ENCODE results near the gene RMND5A.

Gene RMND5A

GRCh38 chr2:86818957-86819356 lies 98.9 kb downstream of the RMND5A start:
- Histone ChIP-seq H3K27me3 (ENCODE audit: insufficient read depth, low read length) (no peaks in the 10 kb centered on the region), H2BK12ac (ENCODE audit: low read length) (no peak overlapping the region), H3K4ac (ENCODE audit: low read depth, low read length) (no peak overlapping the region), H4K8ac (ENCODE audit: low read depth, low read length) (no peak overlapping the region), H3K4me3 (ENCODE audit: low read depth, low read length) (no peak overlapping the region), H2BK5ac (ENCODE audit: low read depth, low read length, poor library complexity) (no peak overlapping the region), H4K12ac (ENCODE audit: low read depth, low read length) (no peak overlapping the region), H3K14ac (ENCODE audit: low read length) (no peak overlapping the region), H3K79me1 (ENCODE audit: low read length) (no peaks in the 10 kb centered on the region), H3K23ac (ENCODE audit: low read length) (no peak overlapping the region), H2AK5ac (ENCODE audit: low read length) (no peak overlapping the region), H3K36me3 (ENCODE audit: control insufficient read depth in 1 of 2, insufficient read depth in 2 of 2, low read length in 2 of 2) (no peaks in the 10 kb centered on the region), H4K91ac (ENCODE audit: low read depth, low read length) (no peak overlapping the region), H3K9ac (ENCODE audit: low read length) (no peak overlapping the region), H3K79me2 (ENCODE audit: control insufficient read depth, insufficient read depth, low read length, poor library complexity) (no peaks in the 10 kb centered on the region), H3K9me3 (ENCODE audit: insufficient read depth, low read depth, low read length) (no peaks in the 10 kb centered on the region), H3K27ac (ENCODE audit: low read depth, low read length) (no peak overlapping the region), H2AFZ (ENCODE audit: insufficient read depth, low read length, poor library complexity) (no peak overlapping the region), H3K4me2 (ENCODE audit: low read length) (no peak overlapping the region), H3K18ac (ENCODE audit: low read length) (no peak overlapping the region), H3K4me1 (ENCODE audit: control insufficient read depth in 1 of 2, insufficient read depth in 2 of 2, low read length in 2 of 2) (no peaks in the 10 kb centered on the region), H2BK120ac (ENCODE audit: insufficient read depth, low read length, poor library complexity) (no peak overlapping the region)
- no CpG with 5 or more reads among the region's 2 CpGs for WGBS (ENCODE audit: extremely low coverage, insufficient coverage, insufficient read length)
- no peak for DNase-seq

GRCh38 chr2:86821306-86821705 lies 101.2 kb downstream of the RMND5A start:
- no peaks in the 10 kb centered on the region for H3K27me3 ChIP-seq (ENCODE audit: insufficient read depth, low read length)
- H3K79me2 ChIP-seq (ENCODE audit: control insufficient read depth, insufficient read depth, low read length, poor library complexity), result no peaks in the 10 kb centered on the region
- H3K4ac ChIP-seq (ENCODE audit: low read depth, low read length), result no peak overlapping the region
- no peak overlapping the region for H2AFZ ChIP-seq (ENCODE audit: insufficient read depth, low read length, poor library complexity)
- no peak overlapping the region for H2BK12ac ChIP-seq (ENCODE audit: low read length)
- H3K4me2 ChIP-seq (ENCODE audit: low read length), result no peak overlapping the region
- no peak overlapping the region for H4K12ac ChIP-seq (ENCODE audit: low read depth, low read length)
- no peak overlapping the region for H3K9ac ChIP-seq (ENCODE audit: low read length)
- H3K4me3 ChIP-seq (ENCODE audit: low read depth, low read length), result no peak overlapping the region
- H3K36me3 ChIP-seq (ENCODE audit: control insufficient read depth in 1 of 2, insufficient read depth in 2 of 2, low read length in 2 of 2), result no peaks in the 10 kb centered on the region
- no peak overlapping the region for H2BK5ac ChIP-seq (ENCODE audit: low read depth, low read length, poor library complexity)
- no peak overlapping the region for H4K8ac ChIP-seq (ENCODE audit: low read depth, low read length)
- H3K4me1 ChIP-seq (ENCODE audit: control insufficient read depth in 1 of 2, insufficient read depth in 2 of 2, low read length in 2 of 2), result no peaks in the 10 kb centered on the region
- DNase-seq, result no peak
- no peak overlapping the region for H2BK120ac ChIP-seq (ENCODE audit: insufficient read depth, low read length, poor library complexity)
- no peaks in the 10 kb centered on the region for H3K9me3 ChIP-seq (ENCODE audit: insufficient read depth, low read depth, low read length)
- no peak overlapping the region for H2AK5ac ChIP-seq (ENCODE audit: low read length)
- no CpG with 5 or more reads among the region's 13 CpGs for WGBS (ENCODE audit: extremely low coverage, insufficient coverage, insufficient read length)
- no peak overlapping the region for H3K14ac ChIP-seq (ENCODE audit: low read length)
- no peaks in the 10 kb centered on the region for H3K79me1 ChIP-seq (ENCODE audit: low read length)
- H4K91ac ChIP-seq (ENCODE audit: low read depth, low read length), result no peak overlapping the region
- H3K23ac ChIP-seq (ENCODE audit: low read length), result no peak overlapping the region
- H3K18ac ChIP-seq (ENCODE audit: low read length), result no peak overlapping the region
- H3K27ac ChIP-seq (ENCODE audit: low read depth, low read length), result no peak overlapping the region

- Histone ChIP-seq H3K4me2 (ENCODE audit: low read length) (no peak overlapping the region), H2AFZ (ENCODE audit: insufficient read depth, low read length, poor library complexity) (no peak overlapping the region), H3K14ac (ENCODE audit: low read length) (no peak overlapping the region), H3K23ac (ENCODE audit: low read length) (no peak overlapping the region), H3K79me2 (ENCODE audit: control insufficient read depth, insufficient read depth, low read length, poor library complexity) (no peaks in the 10 kb centered on the region), H3K4ac (ENCODE audit: low read depth, low read length) (no peak overlapping the region), H3K9me3 (ENCODE audit: insufficient read depth, low read depth, low read length) (no peaks in the 10 kb centered on the region), H3K4me3 (ENCODE audit: low read depth, low read length) (no peak overlapping the region), H3K18ac (ENCODE audit: low read length) (no peak overlapping the region), H4K91ac (ENCODE audit: low read depth, low read length) (no peak overlapping the region), H2BK12ac (ENCODE audit: low read length) (no peak overlapping the region), H4K8ac (ENCODE audit: low read depth, low read length) (no peak overlapping the region), H2BK120ac (ENCODE audit: insufficient read depth, low read length, poor library complexity) (no peak overlapping the region), H3K79me1 (ENCODE audit: low read length) (no peaks in the 10 kb centered on the region), H4K12ac (ENCODE audit: low read depth, low read length) (no peak overlapping the region), H3K27ac (ENCODE audit: low read depth, low read length) (no peak overlapping the region), H3K4me1 (ENCODE audit: control insufficient read depth in 1 of 2, insufficient read depth in 2 of 2, low read length in 2 of 2) (no peaks in the 10 kb centered on the region), H2BK5ac (ENCODE audit: low read depth, low read length, poor library complexity) (no peak overlapping the region), H2AK5ac (ENCODE audit: low read length) (no peak overlapping the region), H3K27me3 (ENCODE audit: insufficient read depth, low read length) (no peaks in the 10 kb centered on the region), H3K9ac (ENCODE audit: low read length) (no peak overlapping the region), H3K36me3 (ENCODE audit: control insufficient read depth in 1 of 2, insufficient read depth in 2 of 2, low read length in 2 of 2) (no peaks in the 10 kb centered on the region)
- no peak for DNase-seq
- no CpG with 5 or more reads among the region's 6 CpGs for WGBS (ENCODE audit: extremely low coverage, insufficient coverage, insufficient read length)
Measured at GRCh38 chr2:86821842-86822241, 101.8 kb downstream of the RMND5A start.

- Histone ChIP-seq H3K27me3 (ENCODE audit: insufficient read depth, low read length) (no peaks in the 10 kb centered on the region), H3K14ac (ENCODE audit: low read length) (no peak overlapping the region), H4K91ac (ENCODE audit: low read depth, low read length) (no peak overlapping the region), H3K23ac (ENCODE audit: low read length) (no peak overlapping the region), H2BK120ac (ENCODE audit: insufficient read depth, low read length, poor library complexity) (no peak overlapping the region), H3K79me1 (ENCODE audit: low read length) (no peaks in the 10 kb centered on the region), H2BK12ac (ENCODE audit: low read length) (no peak overlapping the region), H3K9me3 (ENCODE audit: insufficient read depth, low read depth, low read length) (no peaks in the 10 kb centered on the region), H3K79me2 (ENCODE audit: control insufficient read depth, insufficient read depth, low read length, poor library complexity) (no peaks in the 10 kb centered on the region), H2BK5ac (ENCODE audit: low read depth, low read length, poor library complexity) (no peak overlapping the region), H3K27ac (ENCODE audit: low read depth, low read length) (no peak overlapping the region), H3K18ac (ENCODE audit: low read length) (no peak overlapping the region), H2AFZ (ENCODE audit: insufficient read depth, low read length, poor library complexity) (no peak overlapping the region), H3K4me2 (ENCODE audit: low read length) (no peak overlapping the region), H3K4me3 (ENCODE audit: low read depth, low read length) (no peak overlapping the region), H3K9ac (ENCODE audit: low read length) (no peak overlapping the region), H4K8ac (ENCODE audit: low read depth, low read length) (no peak overlapping the region), H3K4me1 (ENCODE audit: control insufficient read depth in 1 of 2, insufficient read depth in 2 of 2, low read length in 2 of 2) (no peaks in the 10 kb centered on the region), H2AK5ac (ENCODE audit: low read length) (no peak overlapping the region), H3K4ac (ENCODE audit: low read depth, low read length) (no peak overlapping the region), H4K12ac (ENCODE audit: low read depth, low read length) (no peak overlapping the region), H3K36me3 (ENCODE audit: control insufficient read depth in 1 of 2, insufficient read depth in 2 of 2, low read length in 2 of 2) (no peaks in the 10 kb centered on the region)
- whole genome bisulfite sequencing (ENCODE audit: extremely low coverage, insufficient coverage, insufficient read length), result no CpG with 5 or more reads among the region's 3 CpGs
- no peak for DNase-seq
Measured at GRCh38 chr2:86822668-86823345, 102.7 kb downstream of the RMND5A start.
